Upper lobe of left lung (tissue), 4 donors: ENCODE data around the gene ZNF385D.

Experiments
- CTCF ChIP-seq, 6 experiments: fragments of 450-650 bp in 4 of 6; fragments of 200-600 bp in 2 of 6; sonication (generic) in 2 of 6; IDR thresholded peaks; one replicate each; pipeline ENCODE4 v1.5.1; 2016 to 2019; ENCODE audit warnings: antibody characterized with exemption in 6 of 6
- POLR2A ChIP-seq, 4 donors: fragments of 450-650 bp; IDR thresholded peaks; one replicate each; pipeline ENCODE4 v1.5.1; 2016 to 2017; ENCODE audit warnings: antibody characterized with exemption in 4 of 4, mild to moderate bottlenecking in 2 of 4

DNA sequence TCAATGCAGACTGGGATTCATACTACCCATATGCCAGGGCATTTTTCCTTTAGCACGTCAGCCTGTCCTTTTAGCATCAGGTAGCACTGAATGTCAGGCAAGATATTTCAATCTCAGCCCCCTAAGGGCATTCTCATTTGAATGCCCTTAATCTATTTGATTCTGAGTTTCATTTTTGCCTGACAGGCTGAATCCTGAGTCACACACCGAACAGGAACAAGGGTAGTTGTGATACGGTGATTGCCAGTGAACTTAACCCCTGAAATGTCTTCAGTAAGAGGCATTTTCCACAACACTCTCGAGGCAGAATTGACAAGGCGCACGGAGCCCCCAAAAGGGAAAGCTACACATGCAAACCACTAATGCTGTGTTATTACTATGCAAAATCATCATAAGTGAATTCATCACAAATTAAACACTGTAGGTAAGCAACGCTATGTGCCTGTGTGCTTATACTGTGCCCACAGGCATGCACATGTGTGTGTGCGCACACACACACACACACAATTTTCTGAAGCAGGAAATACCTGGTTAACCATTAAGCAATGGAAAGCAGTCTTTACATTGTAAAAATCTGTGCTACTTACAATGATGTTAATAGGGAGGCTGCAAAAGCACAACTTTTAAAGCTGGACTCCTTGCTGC is 130.4 kb downstream of the ZNF385D start:
- TF ChIP-seq CTCF (IDR thresholded peaks at IDR 0.05), result no peak
- TF ChIP-seq POLR2A (IDR thresholded peaks at IDR 0.05), result no peak
